HepG2 (cell line): ENCODE data around the gene DNPEP. TPM values are rescaled to one million over a fixed set of nuclear protein-coding genes. Genes with fewer than 3 reads are reported as not detected.

Experiments
- ADNP ChIP-seq: sonication (generic); formaldehyde crosslinking; IDR thresholded peaks from 2 replicates; pipeline ENCODE4 v1.4.0; 2020; ENCODE audit warnings: missing genetic modification reagents
- CREM ChIP-seq, 2 experiments: sonication (generic) in 1 of 2; formaldehyde crosslinking in 1 of 2; IDR thresholded peaks; 2 replicates each; pipeline versions ENCODE4 v1.4.0 to v1.6.1; 2016 to 2020; ENCODE audit warnings: antibody characterized with exemption in 1 of 2, mild to moderate bottlenecking in 1 of 2, missing genetic modification reagents in 1 of 2
- DZIP1 ChIP-seq: sonication (generic); formaldehyde crosslinking; IDR thresholded peaks from 2 replicates; pipeline ENCODE4 v1.5.0; 2020; ENCODE audit warnings: mild to moderate bottlenecking, missing genetic modification reagents
- GMEB2 ChIP-seq: IDR thresholded peaks from 2 replicates; pipeline ENCODE4 v1.6.1; 2016; ENCODE audit warnings: missing biosample characterization, missing genetic modification reagents, low read depth
- IRF9 ChIP-seq: sonication (generic); formaldehyde crosslinking; IDR thresholded peaks from 2 replicates; pipeline ENCODE4 v1.8.0; 2022; ENCODE audit warnings: missing genetic modification reagents, mild to moderate bottlenecking, borderline replicate concordance
- KLF15 ChIP-seq: sonication (generic); formaldehyde crosslinking; IDR thresholded peaks from 2 replicates; pipeline ENCODE4 v1.8.1; 2023; ENCODE audit warnings: borderline replicate concordance, mild to moderate bottlenecking, inconsistent platforms, missing genetic modification reagents, mixed read lengths
- PLSCR1 ChIP-seq: sonication (generic); formaldehyde crosslinking; IDR thresholded peaks from 2 replicates; pipeline ENCODE4 v1.5.0; 2020; ENCODE audit warnings: missing genetic modification reagents, mild to moderate bottlenecking, borderline replicate concordance
- RBM22 ChIP-seq: fragments of 200-400 bp; formaldehyde crosslinking; optimal IDR thresholded peaks from 2 replicates; pipeline ENCODE3; 2017; ENCODE audit warnings: mild to moderate bottlenecking, low read length, moderate library complexity
- REXO4 ChIP-seq: sonication (generic); formaldehyde crosslinking; IDR thresholded peaks from 2 replicates; pipeline ENCODE4 v1.8.0; 2022; ENCODE audit warnings: missing genetic modification reagents, mild to moderate bottlenecking, borderline replicate concordance
- SMARCC2 ChIP-seq: fragments of 450-650 bp; IDR thresholded peaks from 2 replicates; pipeline ENCODE4 v1.6.1; 2017; ENCODE audit warnings: antibody characterized with exemption, mild to moderate bottlenecking
- SP5 ChIP-seq: IDR thresholded peaks from 2 replicates; pipeline ENCODE4 v1.6.1; 2016; ENCODE audit warnings: low read depth, borderline replicate concordance
- ZBED4 ChIP-seq: sonication (generic); formaldehyde crosslinking; IDR thresholded peaks from 2 replicates; pipeline ENCODE4 v1.4.0; 2020; ENCODE audit warnings: missing genetic modification reagents, borderline replicate concordance
- ZNF180 ChIP-seq: sonication (generic); formaldehyde crosslinking; IDR thresholded peaks from 2 replicates; pipeline ENCODE4 v1.4.0; 2020; ENCODE audit warnings: low read depth, missing genetic modification reagents, borderline replicate concordance
- ZNF34 ChIP-seq: sonication (generic); formaldehyde crosslinking; IDR thresholded peaks from 2 replicates; pipeline ENCODE4 v1.4.0; 2020; ENCODE audit warnings: mild to moderate bottlenecking, missing genetic modification reagents, borderline replicate concordance
- ZNF576 ChIP-seq: sonication (generic); formaldehyde crosslinking; IDR thresholded peaks from 2 replicates; pipeline ENCODE4 v1.4.0; 2020; ENCODE audit warnings: mild to moderate bottlenecking, missing genetic modification reagents
- ZNF652 ChIP-seq: IDR thresholded peaks from 2 replicates; pipeline ENCODE4 v1.6.1; 2016; ENCODE audit warnings: low read depth, borderline replicate concordance
- ZNF883 ChIP-seq: sonication (generic); formaldehyde crosslinking; IDR thresholded peaks from 2 replicates; pipeline ENCODE4 v1.5.1; 2020; ENCODE audit warnings: mild to moderate bottlenecking, missing genetic modification reagents; ENCODE audit errors: not compliant biosample characterization
- polyA plus RNA-seq, 8 experiments: library from polyadenylated mRNA; depleted of rRNA in 3 of 8; stranded (reverse) in 7 of 8; unstranded in 1 of 8; fragments of >200 nt; fragmentation: Illumina TruSeq in 4 of 8; extraction: Trizol in 4 of 8; gene quantifications; 2 replicates each; pipeline versions ENCODE4 v1.2.1 to v1.2.3, GENCODE V29; 2011 to 2016; ENCODE audit warnings: low read depth in 4 of 8, missing spikeins in 1 of 8, mixed read lengths in 1 of 8; ENCODE audit not compliant: insufficient read depth in 1 of 8
- total RNA-seq, 5 experiments: library from RNA; depleted of rRNA; stranded (reverse); fragments of >200 nt; fragmentation: Illumina TruSeq; extraction: Trizol; gene quantifications; 2 replicates each; pipeline ENCODE4 v1.2.3, GENCODE V29; 2016; ENCODE audit warnings: low read depth in 1 of 5

Gene DNPEP
- total and polyA plus RNA-seq, 2 of the 13 experiments (the other 11 are each of a cell fraction or from before 2014, with no cell fraction given), result 104 to 109 TPM

GRCh38 chr2:219388121-219388906 is 602 bp upstream of the DNPEP start (continued):
- TF ChIP-seq IRF9 (CRISPR knock-in tag) (no peak), ZNF180 (CRISPR knock-in tag) (no peak), PLSCR1 (CRISPR knock-in tag) (no peak), ZBED4 (peak; percentile 33; the same call in 1 of the 2 replicates), SMARCC2 (no peak), REXO4 (CRISPR knock-in tag) (no peak), DZIP1 (CRISPR knock-in tag) (no peak), CREM (IDR thresholded peaks at IDR 0.05) (no peak), CREM (CRISPR knock-in tag; IDR thresholded peaks at IDR 0.05) (no peak), ZNF652 (CRISPR knock-in tag) (no peak), GMEB2 (no peak), RBM22 (no peak), ZNF576 (CRISPR knock-in tag) (no peak), ZNF883 (CRISPR knock-in tag) (no peak), ZNF34 (0 out of 2 replicates have a peak, but pooled peaks have one; percentile 86), ADNP (no peak), SP5 (CRISPR knock-in tag) (no peak; the same call in 1 of the 2 replicates), KLF15 (CRISPR knock-in tag) (no peak)
